Testis (tissue), 2 donors: Measurements from ENCODE around the gene FYB1.

Source experiments
- POLR2A ChIP-seq: fragments of 450-650 bp; IDR thresholded peaks from one replicate; pipeline ENCODE4 v1.6.1; 2017; ENCODE audit warnings: antibody characterized with exemption, mild to moderate bottlenecking, moderate library complexity
- TF ChIP-seq, protein P1 (sequence below), 3 experiments: fragments of 450-650 bp in 2 of 3; fragments of 200-600 bp in 1 of 3; sonication (generic) in 1 of 3; IDR thresholded peaks; one replicate each; pipeline ENCODE4 v1.5.1; 2016 to 2019; ENCODE audit warnings: antibody characterized with exemption in 3 of 3, mild to moderate bottlenecking in 2 of 3, moderate library complexity in 1 of 3

DNA sequence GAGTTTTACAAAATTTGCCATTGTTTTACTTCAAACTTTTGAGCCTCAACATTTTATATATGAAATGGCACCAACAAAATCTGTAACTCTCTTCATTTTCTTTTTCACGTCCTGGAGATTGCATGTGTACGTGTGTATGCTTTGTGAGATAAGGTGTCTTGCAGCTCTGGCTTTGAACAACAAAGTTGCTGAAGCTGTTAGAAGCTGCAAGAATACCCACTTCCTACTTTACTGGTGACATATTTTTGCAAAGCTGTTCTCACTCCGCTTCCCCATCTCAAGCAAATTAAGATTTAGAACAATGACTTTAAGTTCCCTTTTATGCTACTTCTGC lies 41.8 kb downstream of the FYB1 start:
- TF ChIP-seq, protein P1, sequence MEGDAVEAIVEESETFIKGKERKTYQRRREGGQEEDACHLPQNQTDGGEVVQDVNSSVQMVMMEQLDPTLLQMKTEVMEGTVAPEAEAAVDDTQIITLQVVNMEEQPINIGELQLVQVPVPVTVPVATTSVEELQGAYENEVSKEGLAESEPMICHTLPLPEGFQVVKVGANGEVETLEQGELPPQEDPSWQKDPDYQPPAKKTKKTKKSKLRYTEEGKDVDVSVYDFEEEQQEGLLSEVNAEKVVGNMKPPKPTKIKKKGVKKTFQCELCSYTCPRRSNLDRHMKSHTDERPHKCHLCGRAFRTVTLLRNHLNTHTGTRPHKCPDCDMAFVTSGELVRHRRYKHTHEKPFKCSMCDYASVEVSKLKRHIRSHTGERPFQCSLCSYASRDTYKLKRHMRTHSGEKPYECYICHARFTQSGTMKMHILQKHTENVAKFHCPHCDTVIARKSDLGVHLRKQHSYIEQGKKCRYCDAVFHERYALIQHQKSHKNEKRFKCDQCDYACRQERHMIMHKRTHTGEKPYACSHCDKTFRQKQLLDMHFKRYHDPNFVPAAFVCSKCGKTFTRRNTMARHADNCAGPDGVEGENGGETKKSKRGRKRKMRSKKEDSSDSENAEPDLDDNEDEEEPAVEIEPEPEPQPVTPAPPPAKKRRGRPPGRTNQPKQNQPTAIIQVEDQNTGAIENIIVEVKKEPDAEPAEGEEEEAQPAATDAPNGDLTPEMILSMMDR (IDR thresholded peaks at IDR 0.05) = no peak
- TF ChIP-seq POLR2A = no peak
